Posterior vena cava (tissue), 2 donors: Measurements from ENCODE around the gene NAA80. TPM values are rescaled to one million over a fixed set of nuclear protein-coding genes. Genes with fewer than 3 reads are reported as not detected.
"Not testable (repeated sequence)": the region's sequence is repeated elsewhere in the genome, so short reads cannot be mapped to it uniquely, and the experiment has no call there.

Source experiments
- DNase-seq: peaks from one replicate; pipeline ENCODE4 v3.0.0-alpha.2; 2020; ENCODE audit warnings: low spot score
- intact Hi-C, 2 donors: fragments of 100-400 bp; cut with DNase I; formaldehyde crosslinking; loops; one replicate each; pipeline versions ENCODE4 v1.14.1 to v1.14.2; 2022 to 2023
- total RNA-seq, 2 donors: library from RNA; stranded (reverse); fragmentation: NEBNext Ultra II Directional; extraction: Animal tissue kit (Norgen Biotek cat#: 25700); gene quantifications; one replicate each; pipeline ENCODE4 v1.2.1, GENCODE V29; 2021
- donor health status: DM: yes; HTN: yes; CAD: no.
- donor health status: DM: yes; HTN: yes; CAD: no.

NAA80 gene
- total RNA-seq, 2 donors from 2014 or later: 9.1 to 11.1 TPM

DNA sequence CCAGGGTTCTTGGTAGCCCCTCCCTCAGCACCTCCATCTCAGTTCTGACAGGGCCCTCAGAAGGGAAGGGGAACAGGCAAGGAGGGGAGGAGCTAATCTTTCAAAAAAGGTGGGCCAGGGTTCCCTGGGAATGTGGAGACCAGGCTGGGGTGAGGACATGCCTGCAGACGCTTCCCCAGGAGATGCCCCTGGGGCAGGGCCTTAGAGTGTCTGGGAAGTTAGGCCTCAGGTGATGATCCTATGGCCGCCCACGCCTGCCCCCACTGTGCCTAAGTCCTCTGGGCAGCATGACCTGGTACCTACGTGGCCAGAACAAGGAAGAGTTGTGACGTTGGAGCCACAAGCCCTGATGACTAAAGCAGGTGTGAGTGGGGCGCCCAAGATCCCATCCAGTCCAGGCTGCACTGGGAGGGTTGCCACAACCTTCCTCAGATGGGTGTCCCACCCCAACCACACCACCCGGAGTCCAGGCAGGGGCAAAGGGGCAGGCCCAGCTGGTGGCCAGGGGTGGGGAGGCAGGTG, 34.2 kb downstream of the NAA80 start:
- intact Hi-C loops: no loop called here
- DNase-seq: no peak

- DNase-seq: peak; percentile 91
- intact Hi-C loops: no loop called here
Measured at GRCh38 chr3:50264383-50264963, 34.7 kb downstream of the NAA80 start.

GRCh38 chr3:50263478-50264382, 35.5 kb downstream of the NAA80 start:
- no peak for DNase-seq
- intact Hi-C loops: no loop called here

DNA sequence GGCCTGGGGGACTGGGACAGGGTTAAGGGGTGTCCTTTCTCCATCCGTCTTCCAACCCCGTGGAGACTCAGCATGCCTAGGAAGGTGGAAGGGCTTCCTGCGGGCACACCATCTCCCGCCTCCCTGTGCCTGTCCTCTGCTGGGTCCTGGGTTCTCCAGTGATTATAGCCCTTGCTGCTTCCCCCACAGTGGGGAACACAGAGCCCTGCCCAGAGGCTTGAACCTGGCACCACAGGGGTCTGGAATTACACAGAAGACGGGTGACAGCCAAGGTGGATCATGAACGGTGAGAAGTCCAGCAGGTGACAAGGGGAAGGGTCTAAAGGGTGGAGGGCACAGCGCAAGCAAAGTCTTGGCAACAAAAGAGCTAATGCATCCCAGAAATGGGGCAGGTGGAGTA, 36.4 kb downstream of the NAA80 start:
- no peak for DNase-seq
- intact Hi-C loops: no loop called here

DNA sequence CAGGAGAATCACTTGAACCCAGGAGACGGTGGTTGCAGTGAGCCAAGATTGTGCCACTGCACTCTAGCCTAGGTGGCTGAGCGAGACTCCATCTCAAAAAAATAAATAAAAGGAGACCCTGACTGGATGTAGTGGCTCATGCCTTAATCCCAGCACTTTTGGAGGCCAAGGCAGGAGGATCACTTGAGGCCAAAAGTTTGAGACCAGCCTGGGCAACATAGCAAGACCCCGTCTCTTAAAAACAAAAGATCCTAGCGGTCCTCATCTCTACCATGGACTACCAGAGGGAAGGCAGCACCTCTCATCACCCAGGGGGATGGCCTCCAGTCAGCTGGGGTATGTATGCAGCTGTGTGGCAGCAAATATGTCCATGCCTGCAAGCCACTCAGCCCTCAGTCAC, 37.0 kb downstream of the NAA80 start:
- DNase-seq, intact Hi-C loops: not testable (repeated sequence)

GRCh38 chr3:50261505-50261904, 37.7 kb downstream of the NAA80 start:
- intact Hi-C loops: no loop called here

GRCh38 chr3:50260942-50261441, 38.2 kb downstream of the NAA80 start:
- no peak for DNase-seq
- intact Hi-C loops: no loop called here

More at GRCh38 chr3:50261505-50261904, 37.7 kb downstream of the NAA80 start:
- DNase-seq: no peak

DNA sequence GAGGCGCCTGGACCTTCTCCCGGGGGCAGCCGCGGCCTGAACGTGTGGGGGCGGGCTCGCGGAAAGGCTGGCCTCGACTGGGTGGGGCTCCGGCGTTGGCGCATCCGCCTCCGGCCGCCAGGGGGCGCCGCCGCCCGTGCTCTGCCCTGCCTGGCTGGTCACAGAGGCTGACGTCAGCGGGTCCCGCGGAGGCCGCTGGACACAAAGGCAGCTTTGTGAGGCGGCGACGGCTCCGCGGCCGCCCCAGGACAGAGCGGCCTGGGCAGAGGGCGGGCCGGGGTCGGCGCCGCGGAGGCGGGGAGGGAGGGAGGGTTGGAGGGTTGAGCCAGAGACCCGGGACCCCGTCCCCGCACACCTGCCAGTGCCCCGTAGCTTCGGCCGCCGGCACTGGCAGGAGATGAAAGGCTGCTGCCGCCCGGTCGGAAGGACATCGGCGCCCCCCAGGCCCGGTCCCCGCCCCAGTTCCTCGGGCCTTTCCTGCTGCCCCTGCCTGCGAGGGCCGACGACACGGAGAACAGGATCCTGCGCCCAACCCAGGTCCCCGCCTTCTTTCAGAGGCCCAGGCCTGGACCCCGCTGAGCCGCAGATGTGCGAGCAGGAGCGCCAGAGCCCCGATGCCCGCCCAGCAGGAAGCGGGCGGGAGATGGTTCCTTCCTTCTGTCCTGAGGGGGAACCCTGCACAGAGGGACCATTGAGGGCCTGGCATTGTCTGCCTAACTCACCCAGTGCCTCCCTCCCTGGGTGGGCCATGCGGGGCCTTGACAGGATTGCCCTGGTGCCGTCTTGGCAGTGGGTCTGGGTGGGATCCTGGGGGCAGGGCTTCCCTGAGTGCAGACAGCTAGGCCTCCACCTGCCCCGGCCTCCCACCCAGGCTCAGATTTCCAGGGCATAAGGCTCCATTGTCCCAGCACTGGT, 38.9 kb downstream of the NAA80 start:
- intact Hi-C loops: no loop called here
- peak; percentile 98 for DNase-seq

- DNase-seq: no peak
- intact Hi-C loops: no loop called here
Measured at GRCh38 chr3:50259432-50260026, 39.7 kb downstream of the NAA80 start.

DNA sequence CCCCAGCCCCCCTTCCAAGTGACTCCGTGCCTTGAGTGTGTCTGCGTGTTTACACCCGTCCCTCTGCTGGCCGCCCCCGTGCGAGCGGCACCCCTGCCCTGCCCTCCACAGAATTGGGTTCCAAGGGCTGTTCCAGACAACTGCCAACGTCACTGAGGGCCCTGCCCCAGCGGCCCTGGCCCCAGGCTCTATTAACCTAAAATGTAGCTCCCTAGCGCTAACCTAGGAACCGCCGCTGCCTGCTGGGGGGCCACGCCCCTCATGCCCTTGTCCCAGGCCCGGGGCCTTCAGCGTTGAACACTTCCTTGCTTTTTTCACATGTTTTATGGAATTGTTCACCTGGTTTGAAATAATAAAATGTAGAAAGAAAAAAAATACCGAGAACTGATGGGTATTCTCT, 40.2 kb downstream of the NAA80 start:
- intact Hi-C loops: no loop called here
- no peak for DNase-seq

DNA sequence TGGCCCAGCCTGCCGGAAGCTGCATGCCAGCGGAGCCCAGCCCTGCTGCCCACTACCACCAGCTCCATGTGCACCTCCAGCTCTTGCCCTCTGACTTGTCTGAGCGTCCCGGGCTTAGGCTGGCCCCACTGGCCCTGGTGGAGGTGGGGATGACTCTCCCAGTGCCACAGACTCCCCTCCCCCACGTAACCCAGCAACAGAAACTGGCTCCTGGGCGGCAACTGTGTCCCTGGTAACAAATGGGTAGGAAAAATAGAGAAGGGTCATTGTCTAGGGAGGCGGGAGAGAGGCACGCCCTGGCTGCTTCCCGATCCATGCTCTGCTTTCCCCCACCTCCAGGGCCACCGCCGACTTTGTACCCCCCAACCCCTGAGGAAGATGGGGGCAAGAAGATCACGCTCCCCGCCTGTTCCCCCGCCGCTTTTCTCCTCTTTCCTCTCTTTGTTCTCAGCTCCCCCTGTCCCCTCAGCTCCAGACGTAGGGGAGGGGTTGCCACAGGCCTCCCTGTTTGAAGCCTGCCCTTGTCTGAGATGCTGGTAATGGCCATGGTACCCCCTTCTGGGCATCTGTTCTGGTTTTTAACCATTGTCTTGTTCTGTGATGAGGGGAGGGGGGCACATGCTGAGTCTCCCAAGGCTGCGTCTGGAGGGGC, 41.0 kb downstream of the NAA80 start:
- peak; percentile 79 for DNase-seq

DNA sequence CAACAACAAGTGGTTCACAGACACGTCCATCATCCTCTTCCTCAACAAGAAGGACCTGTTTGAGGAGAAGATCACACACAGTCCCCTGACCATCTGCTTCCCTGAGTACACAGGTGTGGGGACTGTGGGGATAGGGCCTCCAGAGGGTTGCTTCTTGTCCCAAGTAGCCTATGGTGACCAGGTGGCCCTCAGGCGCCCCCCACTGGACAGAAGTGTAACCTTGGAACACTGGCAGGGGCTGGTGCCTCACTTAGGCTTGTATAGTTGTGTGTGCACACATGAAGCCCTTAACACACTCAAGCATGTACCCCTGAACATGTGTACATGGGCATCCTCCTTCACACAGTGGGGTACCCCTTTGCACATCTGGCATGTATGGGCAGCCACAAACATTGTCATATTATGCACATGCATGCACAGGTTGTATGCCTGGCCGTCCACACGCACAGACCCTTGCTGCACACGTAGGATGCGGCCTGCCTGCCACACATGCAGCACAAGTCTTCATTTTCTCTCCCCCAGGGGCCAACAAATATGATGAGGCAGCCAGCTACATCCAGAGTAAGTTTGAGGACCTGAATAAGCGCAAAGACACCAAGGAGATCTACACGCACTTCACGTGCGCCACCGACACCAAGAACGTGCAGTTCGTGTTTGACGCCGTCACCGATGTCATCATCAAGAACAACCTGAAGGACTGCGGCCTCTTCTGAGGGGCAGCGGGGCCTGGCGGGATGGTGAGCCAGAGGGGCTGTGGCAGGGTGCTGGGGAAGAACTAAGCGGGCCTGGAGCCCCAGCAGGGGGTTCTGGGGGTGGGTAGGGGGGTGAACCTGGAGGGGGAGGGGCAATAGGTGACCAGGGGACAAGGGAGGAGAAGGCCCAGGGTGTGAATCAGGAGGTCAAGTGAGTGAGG, 42.0 kb downstream of the NAA80 start:
- no peak for DNase-seq
- intact Hi-C loops: no loop called here

More for the DNA sequence above, 41.0 kb downstream of the NAA80 start:
- intact Hi-C loops: no loop called here

GRCh38 chr3:50255251-50255615, 44.0 kb downstream of the NAA80 start:
- intact Hi-C loops: no loop called here
- no peak for DNase-seq

- intact Hi-C loops: loop anchor here in 1 of 2 donors (5.0 kb wide), 1 partner anchor 1977 kb away; no protein-coding TSS in a partner anchor
- DNase-seq: peak; percentile 92
Measured at GRCh38 chr3:50254577-50255250, 44.5 kb downstream of the NAA80 start.

DNA sequence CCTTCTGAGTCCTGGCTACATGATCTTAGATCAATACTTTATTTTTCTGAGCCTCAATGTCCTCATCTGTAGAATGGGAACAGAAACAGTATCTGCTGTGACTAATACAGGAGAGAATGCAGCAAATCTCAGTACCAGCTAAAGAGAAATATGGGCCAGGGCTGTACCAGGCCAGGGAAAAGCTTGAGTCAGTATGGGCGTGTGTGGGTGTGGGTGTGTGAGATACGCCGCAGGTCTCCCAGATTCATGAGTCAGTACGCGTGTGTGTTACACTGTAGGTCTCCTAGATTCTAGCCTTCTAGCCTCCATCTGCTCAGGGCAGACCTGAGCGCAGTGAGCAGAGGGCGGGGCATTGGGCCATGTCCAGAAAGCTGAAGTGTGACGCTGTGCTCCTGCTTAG, 48.0 kb downstream of the NAA80 start:
- intact Hi-C loops: loop anchor here in 1 of 2 donors (5.0 kb wide), 1 partner anchor 1974 kb away; no protein-coding TSS in a partner anchor
- no peak for DNase-seq

GRCh38 chr3:50250514-50250913, 48.7 kb downstream of the NAA80 start:
- no peak for DNase-seq
- intact Hi-C loops: loop anchor here in 1 of 2 donors (5.0 kb wide), 1 partner anchor 1973 kb away; no protein-coding TSS in a partner anchor

DNA sequence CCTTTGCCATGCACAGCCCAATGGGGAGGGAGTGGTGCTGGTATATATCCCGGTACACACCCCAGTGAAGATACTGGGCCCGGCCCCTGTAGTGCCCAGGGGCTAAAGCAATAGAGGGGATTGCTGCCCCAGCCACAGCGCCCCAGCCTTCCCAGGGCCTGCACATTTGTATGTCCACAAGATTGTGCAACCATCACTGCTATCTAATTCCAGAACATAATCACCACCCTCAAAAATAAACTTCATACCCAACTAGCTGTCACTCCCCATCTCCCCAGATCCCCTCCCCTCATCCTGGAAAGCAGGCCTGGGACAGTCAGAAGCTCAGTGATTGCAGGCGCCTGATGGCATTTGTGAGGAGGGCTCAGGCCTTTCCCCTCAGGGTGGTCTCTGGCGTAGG, 49.7 kb downstream of the NAA80 start:
- intact Hi-C loops: no loop called here
- no peak for DNase-seq
